ENCODE results near the gene ESYT3. TPM values are rescaled to one million over a fixed set of nuclear protein-coding genes. Genes with fewer than 3 reads are reported as not detected.
A peak's percentile ranks its signal among the peaks of the same experiment; 100 is the strongest.

ESYT3 gene
- total RNA-seq, 4 donors from 2014 or later = 0.20 to 2.3 (median 0.77) TPM

DNA sequence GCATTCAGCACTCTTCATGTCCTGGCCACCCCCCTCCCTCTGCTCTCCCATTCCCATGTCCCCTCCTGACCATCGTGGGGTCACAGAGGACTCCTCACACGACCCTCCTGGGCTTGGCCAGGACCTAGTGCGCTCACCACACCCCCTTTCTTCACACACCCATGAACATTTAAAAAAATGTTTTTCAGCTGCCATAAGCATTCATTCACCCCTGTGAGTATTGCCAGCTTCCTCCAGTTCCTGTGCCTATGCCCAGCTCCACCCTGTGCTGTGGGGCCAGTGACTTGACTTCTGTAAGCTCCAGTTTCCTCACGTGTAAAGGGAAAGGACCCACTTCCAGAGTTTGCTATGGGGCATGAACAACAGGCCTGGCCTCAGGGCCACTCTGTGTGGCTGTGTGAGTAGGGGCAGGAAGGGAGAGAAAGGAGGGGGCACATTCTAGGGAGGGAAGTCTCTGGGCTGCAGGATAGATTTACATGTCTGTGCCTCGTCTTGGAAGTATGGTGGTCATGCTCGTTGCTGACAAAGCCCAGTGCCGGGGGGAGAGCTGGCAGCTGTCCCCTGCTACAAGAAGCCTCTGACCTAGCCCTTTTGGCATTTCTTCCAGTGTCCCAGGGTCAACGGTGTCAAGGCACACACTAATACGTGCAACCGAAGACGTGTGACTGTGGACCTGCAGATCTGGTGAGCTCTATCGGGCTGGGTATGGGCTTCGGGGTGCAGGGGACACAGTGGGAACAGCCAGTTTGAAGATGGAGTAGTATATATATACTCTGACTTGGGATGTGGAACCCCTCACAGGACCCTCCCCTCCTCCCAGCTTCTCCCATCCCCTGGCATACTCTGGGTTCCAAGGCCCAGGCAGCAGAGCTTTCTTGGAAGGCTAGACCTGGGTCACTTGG lies 22.8 kb downstream of the ESYT3 start:
- ATAC-seq (peak in 1 of 2 donors; percentile 29), DNase-seq (no peak)
- no peak overlapping the region for H3K27ac ChIP-seq

DNA sequence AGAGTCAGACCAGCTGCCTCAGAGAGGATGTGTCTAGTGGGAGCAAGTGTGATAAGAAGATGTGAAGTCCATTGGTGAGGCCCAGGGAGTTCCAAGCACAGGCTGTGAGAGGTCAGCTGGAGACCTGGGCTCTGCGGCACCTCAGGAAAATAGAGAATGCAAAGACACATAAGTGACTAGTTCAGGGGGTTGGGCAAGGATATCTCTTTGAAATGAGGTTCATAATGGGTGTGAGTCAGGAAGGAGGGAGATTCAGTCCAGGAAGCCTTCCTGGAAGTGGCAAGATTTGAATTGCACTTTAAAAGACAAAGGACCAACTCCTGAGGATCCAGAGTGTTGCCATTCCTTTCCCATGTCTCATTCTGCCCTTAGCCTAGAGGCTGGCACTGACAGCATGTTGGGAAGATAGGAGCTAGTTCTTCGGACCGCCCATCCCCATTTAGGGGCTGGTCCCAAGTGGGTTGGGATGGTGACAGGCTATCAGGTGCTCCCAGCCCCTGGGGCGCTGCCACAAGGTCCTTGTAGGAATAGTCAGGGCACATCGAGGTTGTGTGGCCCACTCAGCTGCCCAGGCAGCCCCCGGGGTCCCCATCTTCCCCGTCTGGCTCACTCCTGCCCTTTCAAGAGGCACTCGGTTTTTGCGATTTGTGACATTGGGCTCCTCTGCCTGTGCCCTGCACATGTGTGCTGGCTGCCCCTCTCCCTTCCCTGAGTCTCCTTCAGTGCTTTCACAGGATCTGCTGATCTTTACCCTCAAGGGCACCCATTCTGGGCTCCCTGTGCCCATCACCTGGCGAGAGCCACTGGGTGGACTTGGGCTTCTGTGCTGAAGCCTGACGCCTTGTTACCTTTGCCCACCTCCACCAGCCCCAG lies 23.7 kb downstream of the ESYT3 start:
- intact Hi-C loops (cut with DNase I; ENCODE audit: low total_unique reads) = no loop called here
- no peak overlapping the region for H3K4me3 ChIP-seq

More for the DNA sequence above, 22.8 kb downstream of the ESYT3 start:
- in situ Hi-C loops (cut with MboI; ENCODE audit: low sequenced_read_pairs in 4 of 4) (no loop called here), intact Hi-C loops (cut with DNase I; ENCODE audit: low total_unique reads) (no loop called here)
- H3K27me3 ChIP-seq = no peaks in the 10 kb centered on the region
- H3K36me3 ChIP-seq = no peaks in the 10 kb centered on the region
- peaks cover 8 to 12% of the 10 kb centered on the region in 2 donors for H3K4me1 ChIP-seq
- no peak overlapping the region for H3K4me3 ChIP-seq
- no peak for TF ChIP-seq POLR2A (IDR thresholded peaks at IDR 0.05)
- TF ChIP-seq, protein P1, sequence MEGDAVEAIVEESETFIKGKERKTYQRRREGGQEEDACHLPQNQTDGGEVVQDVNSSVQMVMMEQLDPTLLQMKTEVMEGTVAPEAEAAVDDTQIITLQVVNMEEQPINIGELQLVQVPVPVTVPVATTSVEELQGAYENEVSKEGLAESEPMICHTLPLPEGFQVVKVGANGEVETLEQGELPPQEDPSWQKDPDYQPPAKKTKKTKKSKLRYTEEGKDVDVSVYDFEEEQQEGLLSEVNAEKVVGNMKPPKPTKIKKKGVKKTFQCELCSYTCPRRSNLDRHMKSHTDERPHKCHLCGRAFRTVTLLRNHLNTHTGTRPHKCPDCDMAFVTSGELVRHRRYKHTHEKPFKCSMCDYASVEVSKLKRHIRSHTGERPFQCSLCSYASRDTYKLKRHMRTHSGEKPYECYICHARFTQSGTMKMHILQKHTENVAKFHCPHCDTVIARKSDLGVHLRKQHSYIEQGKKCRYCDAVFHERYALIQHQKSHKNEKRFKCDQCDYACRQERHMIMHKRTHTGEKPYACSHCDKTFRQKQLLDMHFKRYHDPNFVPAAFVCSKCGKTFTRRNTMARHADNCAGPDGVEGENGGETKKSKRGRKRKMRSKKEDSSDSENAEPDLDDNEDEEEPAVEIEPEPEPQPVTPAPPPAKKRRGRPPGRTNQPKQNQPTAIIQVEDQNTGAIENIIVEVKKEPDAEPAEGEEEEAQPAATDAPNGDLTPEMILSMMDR (IDR thresholded peaks at IDR 0.05 in 4 of 5, conservative IDR thresholded peaks at IDR 0.05 in 1 of 5) = no peak
- H3K9me3 ChIP-seq = no peaks in the 10 kb centered on the region

DNA sequence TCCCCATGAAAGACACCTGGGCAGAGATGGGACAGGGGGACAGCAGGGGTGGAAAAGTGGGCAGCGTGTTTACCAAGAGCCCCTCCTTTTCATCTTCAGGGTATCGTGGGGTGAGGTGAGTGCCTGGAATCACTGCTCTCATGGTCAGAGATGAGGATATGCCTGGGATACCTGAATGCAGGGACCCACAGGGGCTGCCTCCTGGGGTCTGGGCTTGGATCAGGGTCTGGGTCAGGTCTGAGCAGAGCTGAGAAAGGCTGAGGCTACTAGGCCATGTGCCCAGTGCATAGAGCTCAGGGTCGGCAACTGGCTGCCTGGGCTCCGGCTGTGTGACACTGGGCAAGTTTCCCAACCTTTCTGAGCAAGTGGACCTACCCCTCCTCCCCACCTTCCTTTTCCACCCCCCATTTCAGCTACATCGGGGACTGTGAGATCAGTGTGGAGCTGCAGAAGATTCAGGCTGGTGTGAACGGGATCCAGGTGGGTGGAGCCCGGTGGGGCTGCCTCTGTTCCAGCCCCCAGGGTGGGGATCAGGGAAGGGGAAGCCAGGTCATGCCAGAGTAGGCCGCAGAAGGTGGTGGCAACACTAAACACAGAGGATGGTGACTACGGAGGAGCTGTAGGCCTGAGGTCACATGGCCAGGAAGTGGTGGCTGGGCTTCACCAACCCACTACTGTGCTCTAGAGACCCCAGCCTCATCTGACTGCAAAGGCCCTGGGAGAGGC lies 24.5 kb downstream of the ESYT3 start:
- intact Hi-C loops (cut with DNase I; ENCODE audit: low total_unique reads) = no loop called here
- DNase-seq = no peak
- Histone ChIP-seq H3K4me1 (peaks cover 8 to 12% of the 10 kb centered on the region in 2 donors), H3K9me3 (no peaks in the 10 kb centered on the region), H3K4me3 (no peak overlapping the region), H3K27me3 (no peaks in the 10 kb centered on the region), H3K36me3 (no peaks in the 10 kb centered on the region), H3K27ac (no peak overlapping the region)
- TF ChIP-seq POLR2A (IDR thresholded peaks at IDR 0.05) = no peak
- TF ChIP-seq, protein P1 (IDR thresholded peaks at IDR 0.05 in 4 of 5, conservative IDR thresholded peaks at IDR 0.05 in 1 of 5) = no peak
- in situ Hi-C loops (cut with MboI; ENCODE audit: low sequenced_read_pairs in 4 of 4) = no loop called here
- no peak for ATAC-seq

More for the DNA sequence above, 23.7 kb downstream of the ESYT3 start:
- H3K27me3 ChIP-seq = no peaks in the 10 kb centered on the region
- DNase-seq (no peak), ATAC-seq (no peak)
- H3K27ac ChIP-seq = no peak overlapping the region
- no peak for TF ChIP-seq POLR2A (IDR thresholded peaks at IDR 0.05)
- TF ChIP-seq, protein P1 (IDR thresholded peaks at IDR 0.05 in 4 of 5, conservative IDR thresholded peaks at IDR 0.05 in 1 of 5) = no peak
- H3K36me3 ChIP-seq = no peaks in the 10 kb centered on the region
- H3K4me1 ChIP-seq = peaks cover 8 to 12% of the 10 kb centered on the region in 2 donors
- no peaks in the 10 kb centered on the region for H3K9me3 ChIP-seq
- in situ Hi-C loops (cut with MboI; ENCODE audit: low sequenced_read_pairs in 4 of 4) = no loop called here

DNA sequence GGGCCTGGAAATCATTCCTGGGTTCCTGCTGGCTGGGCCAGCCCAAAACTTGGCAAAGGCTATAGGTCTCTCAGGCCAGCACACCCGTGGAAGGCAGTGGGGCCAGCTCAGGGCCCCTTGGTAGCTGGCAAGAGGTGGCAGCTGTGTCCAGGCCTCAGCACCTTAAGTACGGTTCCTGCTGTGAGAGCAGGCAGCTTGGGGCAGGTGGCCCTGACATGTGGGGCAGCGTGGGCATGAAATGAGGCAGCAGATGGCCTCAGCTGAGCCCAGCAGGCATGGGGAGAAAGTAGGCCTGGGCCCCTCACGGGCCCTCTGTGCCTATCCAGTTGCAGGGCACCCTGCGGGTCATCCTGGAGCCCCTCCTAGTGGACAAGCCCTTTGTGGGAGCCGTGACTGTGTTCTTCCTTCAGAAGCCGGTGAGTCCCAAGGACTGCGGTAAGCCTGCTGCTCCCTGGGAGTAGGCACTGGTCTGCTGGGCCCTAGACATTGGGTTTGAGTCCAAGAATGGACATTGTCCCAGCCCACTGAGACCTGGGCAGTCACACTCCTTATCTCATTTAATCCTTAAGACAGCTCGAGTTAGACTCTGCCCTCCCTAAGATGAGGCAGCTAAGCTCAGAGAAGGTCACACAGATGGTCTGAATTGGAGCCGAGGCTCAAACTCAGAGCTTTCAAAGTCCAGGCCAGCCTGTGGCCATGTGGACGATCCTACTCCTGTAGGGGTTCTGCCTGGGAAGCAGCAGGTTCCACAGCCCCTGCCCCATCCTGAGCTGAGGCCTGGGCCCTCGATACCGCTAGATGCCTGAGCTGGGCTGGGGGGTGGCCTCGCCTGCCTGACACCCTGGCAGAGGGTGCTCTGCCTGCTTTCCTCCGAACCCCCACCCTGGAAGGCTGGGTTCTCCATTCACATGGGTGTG lies 25.5 kb downstream of the ESYT3 start:
- Histone ChIP-seq H3K27ac (no peak overlapping the region), H3K4me1 (peaks cover 8 to 12% of the 10 kb centered on the region in 2 donors)

More for the DNA sequence above, 25.5 kb downstream of the ESYT3 start:
- in situ Hi-C loops (cut with MboI; ENCODE audit: low sequenced_read_pairs in 4 of 4) = no loop called here
- no peaks in the 10 kb centered on the region for H3K27me3 ChIP-seq
- TF ChIP-seq POLR2A (IDR thresholded peaks at IDR 0.05) = no peak
- TF ChIP-seq, protein P1 (IDR thresholded peaks at IDR 0.05 in 4 of 5, conservative IDR thresholded peaks at IDR 0.05 in 1 of 5) = no peak
- no peaks in the 10 kb centered on the region for H3K36me3 ChIP-seq
- no peaks in the 10 kb centered on the region for H3K9me3 ChIP-seq
- intact Hi-C loops (cut with DNase I; ENCODE audit: low total_unique reads) = no loop called here
- DNase-seq = no peak
- ATAC-seq = no peak
- H3K4me3 ChIP-seq = no peak overlapping the region

Measured in gastrocnemius medialis (tissue), 4 donors.